GM20000 (cell line): ENCODE results near the gene ATP6V1E1.

Experiments
- DNase-seq: peaks from one replicate; pipeline ENCODE4 v3.0.0; 2012; ENCODE audit warnings: low spot score
- TF ChIP-seq, protein P1 (sequence below): IDR thresholded peaks from 2 replicates; pipeline ENCODE4 v1.5.1; 2012; ENCODE audit warnings: mild to moderate bottlenecking, control low read depth; ENCODE audit errors: extremely low read depth, missing control alignments

The ATP6V1E1 gene

DNA sequence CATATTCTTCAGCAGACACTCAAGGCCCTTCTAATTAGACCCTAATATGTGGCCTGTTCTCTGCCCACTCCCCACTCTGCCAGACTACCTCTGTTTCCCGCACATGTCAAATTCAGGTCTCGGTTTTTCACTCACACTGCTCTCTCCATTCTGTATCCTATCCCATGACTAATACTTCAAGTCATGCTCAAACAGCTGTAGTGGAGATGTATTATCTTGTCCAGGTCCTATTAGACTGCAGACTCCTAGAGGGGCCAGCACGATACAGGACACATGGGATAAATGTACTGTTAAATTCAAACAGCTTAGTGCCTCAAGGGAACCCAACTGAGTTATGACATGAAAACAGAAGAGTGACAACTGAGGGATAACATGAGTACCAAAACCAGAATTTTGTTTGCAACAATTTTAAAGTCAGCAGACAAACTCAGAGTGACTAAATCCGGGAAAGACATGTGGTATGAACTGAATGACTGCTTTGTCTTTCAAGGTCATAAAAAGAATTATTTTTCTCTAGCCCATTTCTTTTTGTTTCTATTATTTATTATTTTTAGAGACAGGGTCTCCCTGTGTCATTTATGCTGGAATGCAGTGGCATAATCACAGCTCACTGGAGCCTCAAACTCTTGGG lies 20.5 kb downstream of the ATP6V1E1 start:
- TF ChIP-seq, protein P1, sequence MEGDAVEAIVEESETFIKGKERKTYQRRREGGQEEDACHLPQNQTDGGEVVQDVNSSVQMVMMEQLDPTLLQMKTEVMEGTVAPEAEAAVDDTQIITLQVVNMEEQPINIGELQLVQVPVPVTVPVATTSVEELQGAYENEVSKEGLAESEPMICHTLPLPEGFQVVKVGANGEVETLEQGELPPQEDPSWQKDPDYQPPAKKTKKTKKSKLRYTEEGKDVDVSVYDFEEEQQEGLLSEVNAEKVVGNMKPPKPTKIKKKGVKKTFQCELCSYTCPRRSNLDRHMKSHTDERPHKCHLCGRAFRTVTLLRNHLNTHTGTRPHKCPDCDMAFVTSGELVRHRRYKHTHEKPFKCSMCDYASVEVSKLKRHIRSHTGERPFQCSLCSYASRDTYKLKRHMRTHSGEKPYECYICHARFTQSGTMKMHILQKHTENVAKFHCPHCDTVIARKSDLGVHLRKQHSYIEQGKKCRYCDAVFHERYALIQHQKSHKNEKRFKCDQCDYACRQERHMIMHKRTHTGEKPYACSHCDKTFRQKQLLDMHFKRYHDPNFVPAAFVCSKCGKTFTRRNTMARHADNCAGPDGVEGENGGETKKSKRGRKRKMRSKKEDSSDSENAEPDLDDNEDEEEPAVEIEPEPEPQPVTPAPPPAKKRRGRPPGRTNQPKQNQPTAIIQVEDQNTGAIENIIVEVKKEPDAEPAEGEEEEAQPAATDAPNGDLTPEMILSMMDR = no peak
- no peak for DNase-seq

- no peak for DNase-seq
- TF ChIP-seq, protein P1 = no peak
Measured at GRCh38 chr22:17606496-17606895, 22.1 kb downstream of the ATP6V1E1 start.

- TF ChIP-seq, protein P1 = no peak
- DNase-seq = no peak
Measured at GRCh38 chr22:17603668-17604067, 24.9 kb downstream of the ATP6V1E1 start.

GRCh38 chr22:17601031-17601430 lies 27.5 kb downstream of the ATP6V1E1 start:
- no peak for DNase-seq
- TF ChIP-seq, protein P1 = no peak

GRCh38 chr22:17598318-17598717 lies 30.2 kb downstream of the ATP6V1E1 start:
- TF ChIP-seq, protein P1 = no peak
- DNase-seq = no peak

GRCh38 chr22:17597217-17597616 lies 31.3 kb downstream of the ATP6V1E1 start:
- TF ChIP-seq, protein P1 = no peak

DNA sequence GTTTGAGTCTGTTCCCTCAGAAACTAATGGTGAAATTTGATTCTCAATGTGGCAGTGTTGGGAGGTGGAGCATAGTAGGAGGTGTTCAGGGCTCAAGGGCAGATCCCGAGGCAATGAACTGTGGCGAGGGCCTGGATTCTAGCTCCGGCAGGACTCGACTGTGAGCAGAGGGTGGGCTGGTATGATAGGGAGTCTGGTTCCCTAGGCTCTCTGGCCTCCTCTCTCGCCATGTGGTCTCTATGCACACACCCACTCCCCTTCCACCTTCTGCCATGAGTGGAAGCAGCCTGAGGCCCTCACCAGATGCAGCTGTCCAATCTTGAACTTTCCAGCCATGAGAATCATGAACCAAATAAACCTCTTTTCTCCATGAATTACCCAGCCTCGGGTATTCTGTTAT lies 32.3 kb downstream of the ATP6V1E1 start:
- no peak for DNase-seq
- TF ChIP-seq, protein P1 = no peak

More at GRCh38 chr22:17597217-17597616, 31.3 kb downstream of the ATP6V1E1 start:
- no peak for DNase-seq
